KOPT-K1 (cell line): ENCODE results near the gene PCNX3.
"Not testable (repeated sequence)": the region's sequence is repeated elsewhere in the genome, so short reads cannot be mapped to it uniquely, and the experiment has no call there.

ENCODE experiments used
- H3K27ac ChIP-seq: fragments of 200-600 bp; sonication (generic); 2 replicates; pipeline ENCODE4 v1.5.1; 2016; ENCODE audit warnings: antibody characterized with exemption, mild to moderate bottlenecking, low read depth, low read length; ENCODE audit not compliant: poor library complexity, severe bottlenecking
- H3K36me3 ChIP-seq: fragments of 200-600 bp; sonication (generic); 2 replicates; pipeline ENCODE4 v1.5.1; 2017; ENCODE audit warnings: antibody characterized with exemption, mild to moderate bottlenecking, low read length, moderate library complexity; ENCODE audit not compliant: insufficient read depth
- H3K9me3 ChIP-seq: fragments of 200-600 bp; sonication (generic); 2 replicates; pipeline ENCODE4 v1.5.1; 2017; ENCODE audit warnings: antibody characterized with exemption, low read length, mild to moderate bottlenecking; ENCODE audit not compliant: insufficient read depth, poor library complexity, severe bottlenecking

Gene PCNX3

DNA sequence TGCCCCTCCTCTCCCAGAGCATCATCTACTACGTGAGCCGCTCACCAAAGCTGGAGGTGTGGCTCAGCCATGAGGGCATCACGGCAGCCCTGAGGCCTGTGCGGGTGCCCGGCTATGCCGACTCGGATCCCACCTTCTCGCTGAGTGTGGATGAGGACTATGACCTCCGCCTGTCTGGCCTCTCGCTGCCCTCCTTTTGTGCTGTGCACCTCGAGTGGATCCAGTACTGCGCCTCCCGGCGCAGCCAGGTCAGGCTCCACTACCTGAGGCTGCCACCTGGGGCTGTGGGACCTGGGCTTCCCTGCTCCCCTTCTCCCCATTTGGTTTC lies 18.5 kb downstream of the PCNX3 start:
- H3K36me3 ChIP-seq = peaks cover 79% of the 10 kb centered on the region
- no peak overlapping the region for H3K27ac ChIP-seq
- H3K9me3 ChIP-seq = no peaks in the 10 kb centered on the region

DNA sequence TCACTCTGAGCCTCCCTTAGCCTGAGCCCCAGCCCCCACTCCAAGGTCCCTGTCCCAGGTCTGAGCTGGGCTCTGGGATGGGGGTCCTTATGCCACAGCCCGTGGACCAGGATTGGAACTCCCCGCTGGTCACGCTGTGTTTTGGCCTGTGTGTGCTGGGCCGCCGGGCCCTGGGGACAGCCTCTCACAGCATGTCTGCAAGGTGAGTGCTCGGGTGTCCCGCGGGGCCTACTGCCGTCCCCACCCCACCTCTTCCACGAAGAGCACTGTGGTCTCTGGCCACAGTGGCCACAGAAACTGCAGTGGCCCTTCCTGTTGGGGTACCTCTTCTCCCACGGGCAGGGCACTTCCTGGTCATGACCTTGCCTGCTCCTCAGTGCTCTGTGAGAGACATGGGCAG lies 18.9 kb downstream of the PCNX3 start:
- Histone ChIP-seq H3K36me3 (peaks cover 76% of the 10 kb centered on the region), H3K27ac (no peak overlapping the region), H3K9me3 (no peaks in the 10 kb centered on the region)

DNA sequence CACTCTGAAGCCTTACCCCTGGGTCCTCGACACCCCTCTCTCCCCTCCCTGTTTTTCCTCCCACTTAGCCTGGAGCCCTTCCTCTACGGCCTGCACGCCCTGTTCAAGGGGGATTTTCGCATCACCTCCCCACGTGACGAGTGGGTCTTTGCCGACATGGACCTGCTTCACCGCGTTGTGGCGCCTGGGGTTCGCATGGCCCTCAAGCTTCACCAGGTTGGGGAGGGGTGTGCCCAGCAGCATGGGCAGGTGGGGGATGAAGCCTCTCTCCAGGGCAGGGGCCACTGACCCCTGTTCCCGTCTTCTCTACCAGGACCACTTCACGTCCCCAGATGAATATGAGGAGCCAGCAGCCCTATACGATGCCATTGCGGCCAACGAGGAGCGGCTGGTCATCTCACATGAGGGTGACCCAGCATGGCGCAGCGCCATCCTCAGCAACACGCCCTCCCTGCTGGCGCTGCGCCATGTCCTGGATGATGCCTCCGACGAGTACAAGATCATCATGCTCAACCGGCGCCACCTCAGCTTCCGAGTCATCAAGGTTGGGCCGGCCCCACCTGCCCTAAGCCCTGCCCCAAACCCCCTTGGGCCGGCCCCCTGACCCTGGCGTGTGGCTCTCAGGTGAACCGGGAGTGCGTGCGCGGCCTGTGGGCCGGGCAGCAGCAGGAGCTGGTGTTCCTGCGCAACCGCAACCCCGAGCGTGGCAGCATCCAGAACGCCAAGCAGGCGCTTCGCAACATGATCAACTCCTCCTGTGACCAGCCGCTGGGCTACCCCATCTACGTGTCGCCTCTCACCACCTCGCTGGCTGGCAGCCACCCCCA lies 19.5 kb downstream of the PCNX3 start:
- H3K27ac ChIP-seq = no peak overlapping the region
- peaks cover 69% of the 10 kb centered on the region for H3K36me3 ChIP-seq
- no peaks in the 10 kb centered on the region for H3K9me3 ChIP-seq

DNA sequence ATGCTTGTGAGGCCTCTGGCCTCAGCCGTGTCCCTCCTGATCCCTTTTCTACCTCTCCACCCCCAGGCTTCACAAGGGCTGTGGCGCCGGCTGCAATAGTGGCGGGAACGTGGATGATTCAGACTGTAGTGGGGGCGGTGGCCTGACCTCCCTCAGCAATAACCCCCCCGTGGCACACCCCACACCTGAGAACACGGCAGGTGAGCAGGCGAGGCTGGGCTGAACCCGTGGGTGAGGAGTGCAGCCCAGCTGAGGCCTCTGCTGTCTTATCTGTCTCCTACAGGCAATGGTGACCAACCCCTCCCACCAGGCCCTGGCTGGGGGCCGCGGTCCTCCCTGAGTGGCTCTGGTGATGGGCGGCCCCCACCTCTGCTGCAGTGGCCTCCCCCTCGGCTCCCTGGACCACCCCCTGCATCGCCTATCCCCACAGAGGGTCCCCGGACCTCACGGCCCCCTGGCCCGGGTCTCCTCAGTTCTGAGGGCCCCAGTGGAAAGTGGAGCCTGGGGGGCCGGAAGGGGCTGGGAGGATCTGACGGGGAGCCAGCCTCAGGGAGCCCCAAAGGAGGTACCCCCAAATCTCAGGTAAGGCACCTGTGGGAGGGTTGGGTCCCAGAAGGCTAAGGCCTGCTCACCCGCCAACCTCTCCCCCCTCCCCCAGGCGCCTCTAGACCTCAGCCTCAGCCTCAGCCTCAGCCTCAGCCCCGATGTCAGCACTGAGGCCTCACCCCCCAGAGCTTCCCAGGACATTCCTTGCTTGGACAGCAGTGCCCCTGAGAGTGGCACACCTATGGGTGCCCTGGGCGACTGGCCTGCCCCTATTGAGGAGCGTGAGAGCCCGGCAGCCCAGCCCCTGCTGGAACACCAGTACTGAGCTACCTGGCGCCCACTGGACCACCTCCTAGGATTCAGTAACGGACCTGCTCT lies 20.8 kb downstream of the PCNX3 start:
- no peaks in the 10 kb centered on the region for H3K9me3 ChIP-seq
- H3K27ac ChIP-seq = no peak overlapping the region

DNA sequence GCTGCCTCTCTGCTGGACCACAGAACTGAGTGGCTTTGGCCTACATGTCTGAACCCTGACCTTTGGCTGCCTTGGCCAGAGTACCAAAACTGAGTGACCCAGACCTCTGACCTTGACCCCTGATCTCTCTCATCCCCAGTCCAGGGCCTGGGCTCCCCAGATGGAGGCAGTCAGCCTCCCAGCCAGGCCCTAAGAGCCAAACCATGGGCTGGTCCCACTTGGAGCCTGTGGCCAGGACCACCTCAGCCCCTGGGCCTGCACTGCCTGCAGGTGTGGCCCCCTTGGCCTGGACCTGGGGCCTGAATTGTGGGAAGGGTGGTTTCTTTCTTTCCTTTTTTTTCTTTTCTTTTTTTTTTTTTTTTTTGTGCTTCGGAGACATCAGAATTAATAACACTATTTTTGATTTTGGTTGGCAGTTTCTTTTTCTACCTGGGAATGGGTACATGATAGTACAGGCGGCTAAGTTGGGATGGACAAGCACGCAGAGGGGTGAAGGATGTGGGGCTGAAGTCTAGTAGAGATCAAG lies 21.5 kb downstream of the PCNX3 start:
- H3K27ac ChIP-seq = no peak overlapping the region
- H3K36me3 ChIP-seq = peaks cover 49% of the 10 kb centered on the region

More for the DNA sequence above, 20.8 kb downstream of the PCNX3 start:
- peaks cover 56% of the 10 kb centered on the region for H3K36me3 ChIP-seq

DNA sequence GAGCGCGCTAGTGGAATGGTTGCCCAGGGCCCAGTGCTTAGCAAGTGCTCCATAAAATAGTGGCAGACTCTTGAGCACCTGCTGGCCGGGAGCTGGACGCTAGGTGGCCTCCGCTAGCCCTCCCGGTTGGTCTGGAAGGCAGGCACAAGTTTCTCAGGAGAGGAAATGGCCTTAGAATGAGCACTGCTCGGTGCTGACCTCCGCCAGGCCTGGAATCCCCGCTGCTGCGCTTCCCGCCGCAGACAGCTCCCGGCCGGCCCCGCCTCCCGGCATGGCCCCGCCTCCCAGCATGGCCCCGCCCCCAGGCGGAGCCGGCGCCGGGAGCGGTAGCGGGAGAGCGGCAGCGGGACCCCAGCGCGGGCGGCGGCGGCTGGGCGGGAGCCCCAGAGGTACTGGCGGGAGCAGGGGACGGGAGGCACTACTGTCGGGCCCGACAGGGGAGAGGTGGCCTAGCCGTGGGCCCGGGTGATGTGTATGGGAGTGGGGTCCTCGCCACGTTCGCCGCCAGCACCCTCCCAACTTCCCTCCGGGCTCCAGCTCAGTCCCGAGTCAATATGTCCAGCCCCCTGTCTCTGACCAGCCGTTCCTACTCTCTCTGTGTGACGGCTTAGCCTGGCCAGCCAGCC lies 22.3 kb downstream of the PCNX3 start, which contains the start of gene SIPA1:
TSS of gene SIPA1 (plus strand) at position 308 of the 626 bp plus-strand sequence. CDS start 2,821 bp downstream, outside the sequence.
- no peaks in the 10 kb centered on the region for H3K9me3 ChIP-seq
- H3K36me3 ChIP-seq = peaks cover 43% of the 10 kb centered on the region
- peak within 1 kb of the TSS; percentile 64 for H3K27ac ChIP-seq

More for the DNA sequence above, 21.5 kb downstream of the PCNX3 start:
- no peaks in the 10 kb centered on the region for H3K9me3 ChIP-seq

DNA sequence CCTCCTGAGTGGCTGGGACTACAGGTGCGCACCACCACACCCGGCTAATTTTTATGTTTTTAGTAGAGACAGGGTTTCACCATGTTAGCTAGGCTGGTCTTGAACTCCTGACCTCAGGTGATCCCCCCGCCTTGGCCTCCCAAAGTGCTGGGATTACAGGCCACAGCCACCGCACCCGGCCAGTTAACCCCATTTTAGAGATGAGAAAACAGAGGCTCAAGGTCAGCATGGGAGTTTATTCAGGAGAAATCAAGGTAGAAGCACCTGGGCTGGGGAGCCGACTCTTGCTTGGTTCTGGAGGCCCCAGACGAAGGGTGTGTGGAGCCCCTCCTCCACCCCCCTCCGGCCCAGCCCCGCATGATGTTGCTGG lies 23.6 kb downstream of the PCNX3 start:
- not testable (repeated sequence) for H3K27ac ChIP-seq, H3K9me3 ChIP-seq
- H3K36me3 ChIP-seq = peaks cover 30% of the 10 kb centered on the region

DNA sequence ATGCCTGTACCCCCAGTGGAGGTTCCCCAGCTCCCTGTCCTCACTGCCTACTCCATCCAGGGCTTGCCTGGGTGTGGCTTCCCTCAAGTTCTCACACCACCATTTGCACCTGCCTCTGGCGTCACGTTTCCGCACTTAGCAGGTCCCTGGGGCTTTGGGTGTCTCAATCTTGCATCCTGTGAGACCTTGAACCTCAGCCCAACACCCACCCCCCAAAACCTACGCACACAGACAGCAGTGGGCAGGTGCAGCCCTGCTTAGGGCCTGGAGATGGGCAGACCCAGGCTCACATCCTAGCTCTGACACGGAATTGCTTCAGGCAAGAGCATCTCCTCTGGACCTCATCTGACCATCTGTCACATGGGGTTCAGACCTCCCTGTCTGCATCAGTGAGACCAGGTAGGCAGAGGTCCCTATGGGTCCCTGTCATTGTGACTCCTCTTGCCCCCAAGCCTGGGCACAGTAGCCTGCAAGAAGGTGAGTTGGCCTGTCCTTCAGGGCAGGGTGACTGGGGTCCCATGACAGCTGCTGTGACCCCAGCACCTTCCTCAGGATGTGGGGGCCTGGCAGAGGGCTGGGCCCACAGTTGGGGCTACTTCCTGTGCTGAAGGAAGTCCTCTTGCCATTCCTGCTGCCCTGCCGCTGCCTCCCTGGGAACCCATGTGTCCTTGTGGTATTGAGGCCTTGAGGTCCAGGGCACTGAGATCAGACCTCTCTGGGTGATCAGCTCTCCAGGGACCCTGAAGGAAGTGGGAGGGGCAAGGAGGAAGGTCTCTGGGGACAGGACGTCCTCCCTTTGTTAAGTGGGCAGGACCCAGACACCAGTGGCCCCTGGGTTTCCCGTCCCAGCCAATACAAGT lies 24.3 kb downstream of the PCNX3 start:
- Histone ChIP-seq H3K27ac (peak overlapping the region; percentile 32), H3K9me3 (no peaks in the 10 kb centered on the region), H3K36me3 (peaks cover 24% of the 10 kb centered on the region)

DNA sequence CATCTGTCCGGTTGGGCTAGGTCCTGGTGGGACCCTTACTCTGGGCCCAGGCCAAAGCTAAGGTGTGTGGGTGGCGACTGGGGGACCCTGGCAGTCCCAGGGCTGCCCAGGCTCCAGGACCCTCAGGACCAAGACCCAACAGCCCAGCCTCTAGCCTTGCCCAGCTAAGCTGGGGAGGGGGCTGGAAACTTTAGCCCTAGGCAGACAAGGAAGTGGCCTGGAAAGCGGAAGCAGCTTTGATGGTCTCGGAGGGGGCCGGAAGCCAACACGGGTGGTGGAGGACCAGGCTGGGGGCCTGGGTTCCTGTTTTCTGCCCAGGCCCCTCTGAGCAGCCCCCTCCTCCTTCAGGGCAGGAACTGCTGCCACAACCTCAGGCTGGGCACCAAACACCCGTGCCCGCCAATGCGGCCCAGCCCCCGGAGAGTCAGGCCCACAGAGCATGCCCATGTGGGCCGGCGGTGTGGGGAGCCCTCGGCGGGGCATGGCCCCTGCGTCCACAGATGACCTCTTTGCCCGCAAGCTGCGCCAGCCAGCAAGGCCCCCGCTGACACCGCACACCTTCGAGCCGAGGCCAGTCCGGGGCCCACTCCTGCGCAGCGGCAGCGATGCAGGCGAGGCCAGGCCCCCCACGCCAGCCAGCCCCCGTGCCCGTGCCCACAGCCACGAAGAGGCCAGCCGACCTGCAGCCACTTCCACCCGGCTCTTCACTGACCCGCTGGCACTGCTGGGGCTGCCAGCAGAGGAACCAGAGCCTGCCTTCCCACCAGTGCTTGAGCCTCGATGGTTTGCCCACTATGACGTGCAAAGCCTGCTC lies 25.1 kb downstream of the PCNX3 start:
- Histone ChIP-seq H3K9me3 (no peaks in the 10 kb centered on the region), H3K27ac (peak overlapping the region; percentile 32), H3K36me3 (peaks cover 16% of the 10 kb centered on the region)

DNA sequence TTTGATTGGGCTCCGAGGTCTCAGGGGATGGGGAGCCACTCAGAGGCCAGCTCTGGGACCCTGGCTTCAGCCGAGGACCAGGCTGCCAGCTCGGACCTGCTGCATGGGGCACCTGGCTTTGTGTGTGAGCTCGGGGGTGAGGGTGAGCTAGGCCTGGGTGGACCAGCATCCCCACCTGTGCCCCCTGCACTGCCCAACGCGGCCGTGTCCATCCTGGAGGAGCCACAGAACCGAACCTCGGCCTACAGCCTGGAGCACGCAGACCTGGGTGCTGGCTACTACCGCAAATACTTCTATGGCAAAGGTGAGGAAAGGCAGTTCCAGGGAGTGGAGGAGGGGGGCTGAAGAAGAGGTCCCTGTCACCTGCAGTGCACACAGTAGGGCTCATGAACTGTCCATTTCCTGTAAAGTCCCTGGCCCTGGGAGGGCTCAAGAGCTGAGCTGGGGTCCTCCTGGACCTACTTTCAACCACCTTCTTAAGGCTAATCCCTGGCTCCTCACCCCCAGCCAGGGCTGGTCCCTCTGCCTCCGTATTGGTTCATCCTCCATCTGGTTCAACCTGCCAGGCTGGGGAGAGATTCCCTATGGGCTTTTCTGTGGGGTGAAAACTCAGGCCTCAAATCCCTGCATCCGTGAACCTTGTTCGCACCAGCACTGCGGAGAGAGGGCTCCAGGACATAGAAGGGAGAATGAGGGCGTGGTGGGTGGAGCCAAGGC lies 25.9 kb downstream of the PCNX3 start:
- Histone ChIP-seq H3K36me3 (peaks cover 8% of the 10 kb centered on the region), H3K9me3 (no peaks in the 10 kb centered on the region), H3K27ac (no peak overlapping the region)

DNA sequence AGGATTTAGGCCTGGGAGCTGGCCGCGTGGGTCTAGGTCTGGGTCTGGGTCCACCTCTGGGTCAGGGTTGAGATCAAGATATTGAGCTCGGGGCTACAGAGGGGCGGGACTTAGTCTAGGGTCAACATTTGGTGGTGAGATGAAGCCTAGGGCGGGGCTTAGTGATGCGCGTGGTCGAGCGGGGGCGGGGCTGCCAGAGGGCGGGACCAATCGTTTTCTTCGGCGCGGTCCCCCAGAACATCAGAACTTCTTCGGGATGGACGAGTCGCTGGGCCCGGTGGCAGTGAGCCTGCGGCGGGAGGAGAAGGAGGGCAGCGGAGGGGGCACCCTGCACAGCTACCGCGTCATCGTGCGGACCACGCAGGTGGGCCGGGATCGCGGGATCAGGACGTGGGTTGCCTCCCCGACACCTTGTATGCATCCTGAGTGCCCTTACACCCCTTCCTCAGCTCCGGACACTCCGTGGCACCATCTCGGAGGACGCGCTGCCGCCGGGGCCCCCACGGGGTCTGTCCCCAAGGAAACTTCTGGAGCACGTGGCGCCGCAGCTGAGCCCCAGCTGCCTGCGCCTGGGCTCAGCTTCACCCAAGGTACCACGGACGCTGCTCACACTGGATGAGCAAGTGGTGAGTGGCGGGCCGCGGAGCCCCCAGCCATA lies 26.6 kb downstream of the PCNX3 start:
- H3K36me3 ChIP-seq = peaks cover 1% of the 10 kb centered on the region
- H3K9me3 ChIP-seq = no peaks in the 10 kb centered on the region
- H3K27ac ChIP-seq = no peak overlapping the region

DNA sequence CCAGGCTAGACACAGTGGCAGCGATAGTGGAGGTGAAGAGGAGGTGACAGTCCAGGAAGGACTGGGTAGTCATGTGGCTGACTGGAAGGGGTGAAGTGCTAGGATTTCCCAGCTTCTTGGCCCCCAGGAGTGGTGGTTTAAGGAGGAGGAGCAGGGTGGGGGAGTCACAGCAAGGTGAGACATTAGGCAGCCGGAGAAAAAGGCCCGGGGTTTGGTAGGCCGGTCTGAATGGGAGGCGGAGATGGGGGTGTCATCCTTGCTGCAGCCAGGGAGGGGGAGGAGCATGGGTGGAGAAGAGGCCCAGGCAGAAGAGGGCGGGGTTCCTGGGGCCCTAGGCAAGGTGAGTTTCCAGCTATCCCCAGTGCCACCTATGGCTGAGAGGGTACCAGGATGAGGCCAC lies 28.4 kb downstream of the PCNX3 start:
- H3K9me3 ChIP-seq = no peaks in the 10 kb centered on the region
- H3K36me3 ChIP-seq = no peaks in the 10 kb centered on the region
- no peak overlapping the region for H3K27ac ChIP-seq

DNA sequence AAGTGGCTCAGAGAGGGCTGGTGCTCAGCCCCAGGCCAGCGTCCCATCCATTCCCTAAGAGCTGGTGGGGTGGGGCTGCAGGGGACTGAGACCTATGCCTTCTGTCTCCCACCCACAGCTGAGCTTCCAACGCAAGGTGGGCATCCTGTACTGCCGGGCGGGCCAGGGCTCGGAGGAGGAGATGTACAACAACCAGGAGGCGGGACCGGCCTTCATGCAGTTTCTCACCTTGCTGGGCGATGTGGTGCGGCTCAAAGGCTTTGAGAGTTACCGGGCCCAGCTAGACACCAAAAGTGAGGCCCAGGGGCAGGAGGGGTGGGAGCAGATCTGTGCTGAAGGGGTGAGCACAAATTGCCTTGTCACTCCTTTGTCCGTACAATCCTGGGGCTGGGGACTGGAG lies 29.3 kb downstream of the PCNX3 start:
- Histone ChIP-seq H3K36me3 (no peaks in the 10 kb centered on the region), H3K27ac (no peak overlapping the region), H3K9me3 (no peaks in the 10 kb centered on the region)
